SK-N-MC (cell line): ENCODE results near the gene ZNF740.

Experiments
- EZH2 ChIP-seq: fragments of 200-600 bp; sonication (generic); IDR thresholded peaks from one replicate; pipeline ENCODE4 v1.6.1; 2017; ENCODE audit warnings: antibody characterized with exemption
- POLR2AphosphoS5 ChIP-seq: IDR thresholded peaks from 2 replicates; pipeline ENCODE4 v1.6.1; 2012; ENCODE audit warnings: mild to moderate bottlenecking, low read depth, low read length, borderline replicate concordance

DNA sequence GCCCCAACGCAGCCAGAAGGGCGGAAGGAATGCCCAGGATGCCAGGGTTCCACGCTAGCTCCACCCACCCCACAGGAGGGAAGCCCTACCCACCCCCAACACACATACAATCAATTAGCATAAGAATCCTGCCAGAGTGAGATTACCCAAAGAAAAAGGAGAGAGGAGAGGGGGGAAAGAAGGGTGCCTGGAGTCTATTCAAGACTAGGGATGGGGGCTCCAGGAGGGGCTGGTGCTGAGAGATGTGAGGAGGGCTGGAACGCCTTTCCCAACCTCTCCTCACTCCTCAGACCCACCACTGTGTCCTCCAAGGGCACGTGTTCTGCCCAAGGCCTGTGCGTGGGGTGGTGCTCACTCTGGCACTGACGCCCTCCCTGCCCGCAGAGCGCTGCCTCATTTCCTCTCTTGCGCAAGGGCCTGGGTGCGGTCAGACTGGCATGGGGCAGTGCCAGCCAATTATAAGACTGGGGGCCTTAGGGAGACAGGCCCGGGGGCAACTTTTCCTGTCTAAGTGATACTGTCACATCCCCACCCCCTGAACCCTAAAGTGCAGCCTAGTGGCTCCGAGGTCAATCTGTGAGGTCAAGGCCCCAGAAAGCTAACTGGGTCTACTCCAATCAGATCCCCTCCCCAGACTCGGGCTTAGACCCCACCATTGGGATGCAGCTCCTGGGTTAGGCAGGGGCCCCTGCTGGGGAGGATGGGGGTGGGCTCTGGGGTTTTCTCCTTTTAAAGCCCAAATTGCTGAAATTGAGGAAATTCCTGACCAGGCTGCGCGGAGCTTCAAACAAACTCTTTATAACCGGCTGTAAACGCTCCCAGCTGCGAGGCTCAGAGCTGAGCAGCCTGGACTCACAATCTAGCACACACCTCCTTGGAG is 36.8 kb downstream of the ZNF740 start:
- TF ChIP-seq POLR2AphosphoS5 = 0 out of 2 replicates have a peak, but pooled peaks have one; percentile 12
- TF ChIP-seq EZH2 = no peak
